H1 (cell line): ENCODE results near the gene MYBPHL. TPM values are rescaled to one million over a fixed set of nuclear protein-coding genes. Genes with fewer than 3 reads are reported as not detected.

Experiments
- CTCF ChIA-PET: fragments of 300-600 bp; sonication (Branson Sonifier 250); formaldehyde crosslinking; loops from one replicate; lab custom pipeline; 2021; ENCODE audit not compliant: partially characterized antibody; lab: Charles Lee
- POLR2A ChIA-PET: fragments of 300-600 bp; sonication (Branson Sonifier 250); formaldehyde crosslinking; loops from one replicate; lab custom pipeline; 2021; ENCODE audit warnings: inconsistent platforms; ENCODE audit not compliant: partially characterized antibody; lab: Charles Lee
- DNase-seq, 2 experiments: peaks; one replicate each; pipeline versions ENCODE4 v3.0.0 to v3.0.0-alpha.2; 2010 to 2022; ENCODE audit warnings: low spot score in 2 of 2, low read depth in 1 of 2, mixed read lengths in 1 of 2
- FAIRE-seq: peaks from 2 replicates; lab custom pipeline; 2011; peaks lifted over from hg19 to GRCh38; lab: Jason Lieb, UNC
- H2AFZ ChIP-seq: 2 replicates; pipeline ENCODE4 v1.8.1; 2012; ENCODE audit warnings: low read length, inconsistent platforms
- H2AK5ac ChIP-seq: 2 replicates; pipeline ENCODE4 v1.6.1; 2013; ENCODE audit warnings: low read depth, low read length
- H2BK120ac ChIP-seq: replicated peaks from 2 replicates; pipeline ENCODE3; 2013; ENCODE audit warnings: low read depth, low read length, inconsistent platforms
- H2BK12ac ChIP-seq: 2 replicates; pipeline ENCODE4 v1.6.1; 2013; ENCODE audit warnings: low read depth, low read length
- H2BK15ac ChIP-seq: 2 replicates; pipeline ENCODE4 v1.6.1; 2013; ENCODE audit warnings: low read length
- H2BK20ac ChIP-seq: 2 replicates; pipeline ENCODE4 v1.6.1; 2013; ENCODE audit warnings: low read length
- H2BK5ac ChIP-seq: 2 replicates; pipeline ENCODE4 v1.6.1; 2013; ENCODE audit warnings: low read depth, low read length
- H3K14ac ChIP-seq: 2 replicates; pipeline ENCODE4 v1.6.1; 2013; ENCODE audit warnings: inconsistent platforms; ENCODE audit not compliant: insufficient read length
- H3K18ac ChIP-seq: 2 replicates; pipeline ENCODE4 v1.6.1; 2013; ENCODE audit warnings: low read length; ENCODE audit errors: extremely low read depth
- H3K23ac ChIP-seq: 2 replicates; pipeline ENCODE4 v1.6.1; 2013; ENCODE audit warnings: inconsistent platforms; ENCODE audit not compliant: insufficient read length
- H3K23me2 ChIP-seq: 2 replicates; pipeline ENCODE4 v1.6.1; 2013; ENCODE audit warnings: low read depth, low read length
- H3K27ac ChIP-seq: 2 replicates; pipeline ENCODE4 v1.6.1; 2011; ENCODE audit warnings: low read depth, low read length, inconsistent platforms
- H3K27me3 ChIP-seq, 4 experiments: replicated peaks in 1 of 4; 1 replicate in 1 of 4; 2 replicates in 3 of 4; pipeline versions ENCODE4 v1.6.1 to v1.8.1; 2011 to 2013; ENCODE audit warnings: low read length in 3 of 4, mild to moderate bottlenecking in 3 of 4, inconsistent platforms in 2 of 4, mixed read lengths in 2 of 4, moderate library complexity in 1 of 4; ENCODE audit not compliant: control insufficient read depth in 3 of 4, insufficient read depth in 3 of 4; ENCODE audit errors: extremely low read depth in 1 of 4
- H3K36me3 ChIP-seq, 4 experiments: 2 replicates each; pipeline versions ENCODE4 v1.6.1 to v1.8.1; 2011 to 2013; ENCODE audit warnings: mild to moderate bottlenecking in 4 of 4, low read length in 3 of 4, moderate library complexity in 2 of 4, control low read depth in 1 of 4, inconsistent platforms in 1 of 4; ENCODE audit not compliant: insufficient read depth in 4 of 4, control insufficient read depth in 2 of 4
- H3K4ac ChIP-seq: replicated peaks from 2 replicates; pipeline ENCODE3; 2013; ENCODE audit warnings: low read length, low read depth, mixed read lengths, inconsistent platforms; ENCODE audit not compliant: insufficient read length
- H3K4me1 ChIP-seq, 4 experiments: replicated peaks in 1 of 4; 1 replicate in 1 of 4; 2 replicates in 3 of 4; pipeline versions ENCODE4 v1.6.1 to v1.8.1; 2011 to 2013; ENCODE audit warnings: low read length in 3 of 4, inconsistent platforms in 2 of 4, mixed read lengths in 1 of 4; ENCODE audit not compliant: insufficient read depth in 4 of 4, control insufficient read depth in 3 of 4
- H3K4me2 ChIP-seq, 2 experiments: 2 replicates each; pipeline versions ENCODE4 v1.6.1 to v1.8.1; 2011 to 2013; ENCODE audit warnings: low read depth in 2 of 2, low read length in 2 of 2, control low read depth in 1 of 2, inconsistent platforms in 1 of 2, mild to moderate bottlenecking in 1 of 2; ENCODE audit not compliant: insufficient read depth in 1 of 2
- H3K4me3 ChIP-seq, 4 experiments: fragments of 200-600, 300-600 bp in 1 of 4; sonication (generic), shearing (Covaris generic), sonication (Bioruptor Twin) in 1 of 4; 2 replicates each; pipeline versions ENCODE4 v1.5.1 to v1.8.1; 2011 to 2016; ENCODE audit warnings: low read length in 4 of 4, low read depth in 3 of 4, control low read depth in 2 of 4, inconsistent platforms in 2 of 4, mild to moderate bottlenecking in 2 of 4, mixed read lengths in 1 of 4, moderate library complexity in 1 of 4; ENCODE audit not compliant: insufficient read depth in 2 of 4; ENCODE audit errors: extremely low read depth in 1 of 4
- H3K56ac ChIP-seq: replicated peaks from 2 replicates; pipeline ENCODE3; 2013; ENCODE audit warnings: low read depth, mild to moderate bottlenecking, mixed read lengths, low read length, inconsistent platforms; ENCODE audit not compliant: insufficient read length
- H3K79me1 ChIP-seq: 2 replicates; pipeline ENCODE4 v1.6.1; 2013; ENCODE audit warnings: low read depth, low read length, control low read depth
- H3K79me2 ChIP-seq, 2 experiments: 2 replicates each; pipeline versions ENCODE4 v1.6.1 to v1.8.1; 2012 to 2013; ENCODE audit warnings: low read length in 2 of 2, mild to moderate bottlenecking in 2 of 2, inconsistent platforms in 1 of 2; ENCODE audit not compliant: insufficient read depth in 2 of 2, control insufficient read depth in 1 of 2
- H3K9ac ChIP-seq, 4 experiments: replicated peaks in 1 of 4; 1 replicate in 1 of 4; 2 replicates in 3 of 4; pipeline versions ENCODE4 v1.6.1 to v1.8.1; 2011 to 2013; ENCODE audit warnings: low read depth in 3 of 4, low read length in 3 of 4, control low read depth in 2 of 4, mild to moderate bottlenecking in 2 of 4, moderate library complexity in 2 of 4, inconsistent platforms in 1 of 4; ENCODE audit errors: extremely low read depth in 1 of 4
- H3K9me3 ChIP-seq, 2 experiments: 2 replicates each; pipeline versions ENCODE4 v1.6.1 to v1.8.1; 2012 to 2013; ENCODE audit warnings: mild to moderate bottlenecking in 2 of 2, moderate library complexity in 2 of 2, control low read depth in 1 of 2, inconsistent platforms in 1 of 2, low read depth in 1 of 2, low read length in 1 of 2, mixed read lengths in 1 of 2; ENCODE audit not compliant: insufficient read depth in 2 of 2
- H4K20me1 ChIP-seq, 2 experiments: replicated peaks in 1 of 2; 2 replicates each; pipeline versions ENCODE3 to v1.8.1; 2011 to 2013; ENCODE audit warnings: inconsistent platforms in 2 of 2, low read length in 2 of 2, mild to moderate bottlenecking in 1 of 2; ENCODE audit not compliant: insufficient read depth in 2 of 2, control insufficient read depth in 1 of 2
- H4K5ac ChIP-seq: 2 replicates; pipeline ENCODE4 v1.6.1; 2013; ENCODE audit warnings: low read length, low read depth, mixed read lengths, inconsistent platforms; ENCODE audit not compliant: insufficient read length
- H4K8ac ChIP-seq: 2 replicates; pipeline ENCODE4 v1.8.0; 2013; ENCODE audit warnings: mild to moderate bottlenecking, moderate library complexity, low read length, inconsistent platforms; ENCODE audit not compliant: insufficient read depth; ENCODE audit errors: extremely low read depth
- H4K91ac ChIP-seq: replicated peaks from 2 replicates; pipeline ENCODE3; 2013; ENCODE audit warnings: low read length, mixed read lengths, inconsistent platforms; ENCODE audit not compliant: insufficient read length
- CTCF ChIP-seq, 3 experiments: IDR thresholded peaks; 1 replicate in 2 of 3; 2 replicates in 1 of 3; pipeline versions ENCODE4 v1.5.1 to v1.6.1; 2011; ENCODE audit warnings: low read length in 3 of 3, mild to moderate bottlenecking in 3 of 3, inconsistent platforms in 2 of 3, low read depth in 1 of 3, moderate library complexity in 1 of 3; ENCODE audit not compliant: insufficient read depth in 1 of 3; ENCODE audit errors: control extremely low read depth in 1 of 3
- KDM4A ChIP-seq: IDR thresholded peaks from one replicate; pipeline ENCODE4 v1.7.1; 2012; ENCODE audit warnings: low read depth, mild to moderate bottlenecking, moderate library complexity, low read length, inconsistent platforms; ENCODE audit not compliant: severe bottlenecking
- KDM5A ChIP-seq: fragments of 200-600 bp; IDR thresholded peaks from 2 replicates; pipeline ENCODE4 v1.7.1; 2012; ENCODE audit warnings: mild to moderate bottlenecking, low read length, inconsistent platforms, mixed read lengths
- MAFK ChIP-seq: IDR thresholded peaks from 2 replicates; pipeline ENCODE4 v1.6.1; 2012; ENCODE audit warnings: low read depth, mild to moderate bottlenecking, improper control_type of control experiment, low read length
- NRF1 ChIP-seq: IDR thresholded peaks from 2 replicates; pipeline ENCODE4 v1.6.1; 2011; ENCODE audit warnings: mild to moderate bottlenecking, low read depth, low read length, improper control_type of control experiment
- RAD21 ChIP-seq, 2 experiments: IDR thresholded peaks in 1 of 2; conservative IDR thresholded peaks in 1 of 2; 2 replicates each; pipeline ENCODE4 v1.6.1; 2011; ENCODE audit warnings: low read depth in 2 of 2, low read length in 2 of 2, improper control_type of control experiment in 1 of 2, inconsistent platforms in 1 of 2, mild to moderate bottlenecking in 1 of 2, moderate library complexity in 1 of 2
- RBBP5 ChIP-seq: IDR thresholded peaks from 2 replicates; pipeline ENCODE4 v1.7.1; 2012; ENCODE audit warnings: low read depth, mild to moderate bottlenecking, inconsistent platforms, low read length, moderate library complexity, borderline replicate concordance
- RFX5 ChIP-seq: IDR thresholded peaks from 2 replicates; pipeline ENCODE4 v1.6.1; 2011; ENCODE audit warnings: low read depth, low read length, improper control_type of control experiment, borderline replicate concordance
- SAP30 ChIP-seq: fragments of 300-600 bp; sonication (generic); IDR thresholded peaks from 2 replicates; pipeline ENCODE4 v1.7.1; 2012; ENCODE audit warnings: low read length, moderate library complexity, mild to moderate bottlenecking, inconsistent platforms; ENCODE audit not compliant: insufficient read depth, insufficient replicate concordance
- SIX5 ChIP-seq: IDR thresholded peaks from 2 replicates; pipeline ENCODE4 v1.6.1; 2011; ENCODE audit warnings: mild to moderate bottlenecking, low read depth, low read length
- SP4 ChIP-seq: IDR thresholded peaks from 2 replicates; pipeline ENCODE4 v1.6.1; 2012; ENCODE audit warnings: low read length, inconsistent platforms
- WGBS, 2 experiments: shearing (Covaris generic) in 1 of 2; methylation state at CpG; one replicate each; pipeline versions ENCODE4 v1.1.6 to v1.1.7; 2013 to 2015; ENCODE audit warnings: low lambda C conversion rate in 2 of 2, mixed read lengths in 2 of 2, inconsistent platforms in 1 of 2, low coverage in 1 of 2, missing lambda C conversion rate in 1 of 2; ENCODE audit not compliant: insufficient replicate concordance in 2 of 2, insufficient coverage in 1 of 2, insufficient read length in 1 of 2; ENCODE audit errors: extremely low coverage in 1 of 2, missing lambda C conversion rate in 1 of 2; 5-methylcytosine and 5-hydroxymethylcytosine counted together
- polyA plus RNA-seq, 7 experiments: library from polyadenylated mRNA; depleted of rRNA in 3 of 7; stranded (reverse) in 5 of 7; unstranded in 2 of 7; fragments of >200 nt in 5 of 7; fragments of 200-250 nt in 2 of 7; gene quantifications; 1 replicate in 5 of 7; 2 replicates in 1 of 7; 4 replicates in 1 of 7; pipeline versions ENCODE4 v1.2.1 to v1.2.3, GENCODE V29; 2011 to 2013; ENCODE audit warnings: missing spikeins in 2 of 7, mixed read lengths in 2 of 7
- total RNA-seq: library from RNA; stranded (reverse); fragmentation: NEBNext Ultra II Directional; extraction: Animal tissue kit (Norgen Biotek cat#: 25700); gene quantifications from 2 replicates; pipeline ENCODE4 v1.2.1, GENCODE V29; 2021

MYBPHL gene
- total and polyA plus RNA-seq, 2 of the 8 experiments (the other 6 are each of a cell fraction or from before 2014, with no cell fraction given) = 0.24 to 0.30 TPM

DNA sequence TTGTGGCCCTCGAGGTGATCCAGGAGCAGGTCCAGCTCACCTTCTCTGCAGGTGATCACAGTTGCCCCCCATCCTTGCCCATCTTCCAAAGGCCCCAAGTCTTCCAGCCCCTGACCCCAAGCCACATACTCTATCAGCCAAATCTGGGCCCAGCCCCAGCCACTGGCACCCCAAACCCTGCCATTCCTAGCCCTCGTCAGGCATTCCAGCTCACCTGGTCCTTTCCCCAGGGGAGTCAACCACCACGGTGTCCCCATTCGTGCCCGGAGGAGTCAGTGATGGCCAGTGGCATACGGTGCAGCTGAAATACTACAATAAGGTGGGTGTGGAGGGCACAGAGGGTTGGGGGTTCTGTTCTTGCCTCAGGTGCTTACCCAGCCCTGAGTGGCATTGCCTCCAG is 45.2 kb downstream of the MYBPHL start:
- Histone ChIP-seq H3K23me2 (no peaks in the 10 kb centered on the region), H3K4me2 (no peak overlapping the region), H3K14ac (no peak overlapping the region), H4K8ac (no peak overlapping the region), H3K9me3 (no peaks in the 10 kb centered on the region), H2BK20ac (no peak overlapping the region), H3K9ac (no peak overlapping the region), H3K4me1 (peaks cover 0 to 11% (median 3%) of the 10 kb centered on the region in 4 experiments; a peak in 4 of 7 replicates), H3K27ac (no peak overlapping the region), H3K23ac (no peak overlapping the region), H3K4ac (no peak overlapping the region), H2BK120ac (no peak overlapping the region), H2AK5ac (no peak overlapping the region), H3K18ac (no peak overlapping the region), H3K79me2 (peaks cover 0 to 8% of the 10 kb centered on the region in 2 experiments; a peak in 1 of 4 replicates), H3K36me3 (peaks cover 7 to 19% (median 15%) of the 10 kb centered on the region in 4 experiments; a peak in 5 of 8 replicates), H2AFZ (no peak overlapping the region), H4K5ac (no peak overlapping the region), H3K56ac (no peak overlapping the region), H2BK12ac (no peak overlapping the region), H2BK5ac (no peak overlapping the region), H3K27me3 (no peaks in the 10 kb centered on the region), H4K91ac (no peak overlapping the region), H4K20me1 (peaks cover 0 to 7% of the 10 kb centered on the region in 2 experiments), H3K4me3 (no peak overlapping the region), H2BK15ac (no peak overlapping the region), H3K79me1 (no peaks in the 10 kb centered on the region)
- 88% methylated on average over 6 of the region's 6 CpGs; no CpG with 5 or more reads in 1 of the 2 experiments for WGBS, 2 experiments
- ChIA-PET POLR2A (interaction anchor here (1.5 to 1.6 kb wide), 2 partner anchors 16 to 21 kb away, joined by 3 read pairs; partner anchors contain the start of gene PSRC1), CTCF (interaction anchor here (0.7 to 8.5 kb wide), 8 partner anchors 7 to 236 kb away, joined by 3 to 95 read pairs (median 5); partner anchors contain the start of gene SORT1)
- FAIRE-seq (no peak), DNase-seq (no peak)
- TF ChIP-seq NRF1 = no peak
- no peak for TF ChIP-seq RAD21 (IDR thresholded peaks at IDR 0.05 in 1 of 2, conservative IDR thresholded peaks at IDR 0.05 in 1 of 2; ENCODE audit: low read depth in 2 of 2, low read length in 2 of 2)
- no peak for TF ChIP-seq RFX5
- no peak for TF ChIP-seq SP4
- TF ChIP-seq CTCF (IDR thresholded peaks at IDR 0.05; ENCODE audit: control extremely low read depth in 1 of 3, insufficient read depth in 1 of 3, low read depth in 1 of 3, low read length in 3 of 3) = no peak
- no peak for TF ChIP-seq KDM5A
- no peak for TF ChIP-seq SIX5
- TF ChIP-seq SAP30 = no peak
- TF ChIP-seq MAFK = no peak
- no peak for TF ChIP-seq KDM4A
- TF ChIP-seq RBBP5 = no peak
